Subcutaneous adipose tissue (tissue), 4 donors: ENCODE measurements around the gene SCARF1. TPM values are rescaled to one million over a fixed set of nuclear protein-coding genes. Genes with fewer than 3 reads are reported as not detected.

ENCODE experiments used
- small RNA-seq: library from RNA; depleted of rRNA; stranded (forward); fragments of <200 nt; gene quantifications from one replicate; pipeline ENCODE3, GENCODE V24; 2016
- total RNA-seq, 4 donors: library from RNA; depleted of rRNA; stranded (reverse); fragments of >200 nt; gene quantifications; one replicate each; pipeline ENCODE4 v1.1.0, GENCODE V29; 2016
- TF ChIP-seq, protein P1 (sequence below): fragments of 450-650 bp; IDR thresholded peaks from one replicate; pipeline ENCODE4 v1.5.1; 2016; ENCODE audit warnings: low read depth, mild to moderate bottlenecking, control low read depth, antibody characterized with exemption, moderate library complexity

SCARF1 gene
- total RNA-seq, 4 donors from 2014 or later, result 5.4 to 39.2 (median 9.9) TPM

DNA sequence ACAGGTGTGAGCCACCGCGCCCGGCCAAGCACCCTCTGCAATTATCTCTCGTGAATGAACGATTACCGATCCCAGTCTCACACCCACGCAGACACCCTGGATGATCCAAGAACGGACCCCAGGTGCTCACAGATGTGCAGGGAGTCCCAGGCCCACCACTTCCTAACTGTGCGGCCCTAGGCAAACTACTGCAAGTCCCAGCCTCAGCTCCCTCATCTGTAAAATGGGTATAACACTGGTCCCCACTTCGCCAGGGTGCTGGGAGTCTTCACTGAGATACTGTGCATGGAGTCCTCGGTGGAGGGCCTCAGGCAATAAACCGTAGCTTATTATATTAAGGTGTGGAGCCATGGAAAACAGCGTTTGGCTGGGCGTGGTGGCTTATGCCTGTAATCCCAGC, 61.4 kb downstream of the SCARF1 start:
- TF ChIP-seq, protein P1, sequence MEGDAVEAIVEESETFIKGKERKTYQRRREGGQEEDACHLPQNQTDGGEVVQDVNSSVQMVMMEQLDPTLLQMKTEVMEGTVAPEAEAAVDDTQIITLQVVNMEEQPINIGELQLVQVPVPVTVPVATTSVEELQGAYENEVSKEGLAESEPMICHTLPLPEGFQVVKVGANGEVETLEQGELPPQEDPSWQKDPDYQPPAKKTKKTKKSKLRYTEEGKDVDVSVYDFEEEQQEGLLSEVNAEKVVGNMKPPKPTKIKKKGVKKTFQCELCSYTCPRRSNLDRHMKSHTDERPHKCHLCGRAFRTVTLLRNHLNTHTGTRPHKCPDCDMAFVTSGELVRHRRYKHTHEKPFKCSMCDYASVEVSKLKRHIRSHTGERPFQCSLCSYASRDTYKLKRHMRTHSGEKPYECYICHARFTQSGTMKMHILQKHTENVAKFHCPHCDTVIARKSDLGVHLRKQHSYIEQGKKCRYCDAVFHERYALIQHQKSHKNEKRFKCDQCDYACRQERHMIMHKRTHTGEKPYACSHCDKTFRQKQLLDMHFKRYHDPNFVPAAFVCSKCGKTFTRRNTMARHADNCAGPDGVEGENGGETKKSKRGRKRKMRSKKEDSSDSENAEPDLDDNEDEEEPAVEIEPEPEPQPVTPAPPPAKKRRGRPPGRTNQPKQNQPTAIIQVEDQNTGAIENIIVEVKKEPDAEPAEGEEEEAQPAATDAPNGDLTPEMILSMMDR, result no peak

Small RNA genes within 50 kb of the gene (small RNA-seq; reads per million reads assigned to genes)
- not detected for gene RN7SL105P

Other genes with a start within 250 kb of the SCARF1 start
- gene YWHAE, start 245.5 kb downstream of the SCARF1 start, total RNA-seq, result 100 to 1,000 TPM; 501 to 781 (median 598) TPM
- gene CRK, start 189.5 kb downstream of the SCARF1 start, total RNA-seq, result 100 to 1,000 TPM in 1 of 4 donors, 10 to 100 TPM in 3; 74.5 to 111 (median 90.6) TPM
- gene MYO1C, start 153.0 kb downstream of the SCARF1 start, total RNA-seq, result 100 to 1,000 TPM; 197 to 575 (median 261) TPM
- 100 to 1,000 TPM; 168 to 321 (median 200) TPM for gene INPP5K, start 129.1 kb downstream of the SCARF1 start, total RNA-seq
- gene PITPNA, start 82.9 kb downstream of the SCARF1 start, total RNA-seq, result 10 to 100 TPM; 28.0 to 63.4 (median 40.6) TPM
- 10 to 100 TPM in 3 of 4 donors, 1 to 10 TPM in 1; 7.3 to 25.6 (median 16.7) TPM for gene SLC43A2, start 16.9 kb downstream of the SCARF1 start, total RNA-seq
- gene RILP, start 4.1 kb upstream of the SCARF1 start, total RNA-seq, result 10 to 100 TPM; 24.6 to 94.8 (median 46.5) TPM
- gene PRPF8, start 39.1 kb upstream of the SCARF1 start, total RNA-seq, result 100 to 1,000 TPM; 145 to 281 (median 182) TPM
- gene TLCD2, start 64.6 kb upstream of the SCARF1 start, total RNA-seq, result 10 to 100 TPM in 3 of 4 donors, 1 to 10 TPM in 1; 6.3 to 39.4 (median 16.9) TPM
- 10 to 100 TPM; 38.8 to 63.3 (median 44.1) TPM for gene WDR81, start 79.0 kb upstream of the SCARF1 start, total RNA-seq
- gene SERPINF2, start 97.1 kb upstream of the SCARF1 start, total RNA-seq, result 10 to 100 TPM in 2 of 4 donors, 1 to 10 TPM in 2; 8.0 to 19.8 (median 9.6) TPM
- 1,000 to 10,000 TPM; 1,103 to 2,374 (median 1,762) TPM for gene SERPINF1, start 116.3 kb upstream of the SCARF1 start, total RNA-seq
- gene SMYD4, start 184.2 kb upstream of the SCARF1 start, total RNA-seq, result 10 to 100 TPM; 14.7 to 35.6 (median 19.8) TPM
- gene RPA1, start 184.3 kb upstream of the SCARF1 start, total RNA-seq, result 10 to 100 TPM; 29.3 to 34.3 (median 31.1) TPM